HG03565 (cell line): ENCODE measurements around the gene TNFAIP8.
A peak's percentile ranks its signal among the peaks of the same experiment; 100 is the strongest.
"Not testable (repeated sequence)": the region's sequence is repeated elsewhere in the genome, so short reads cannot be mapped to it uniquely, and the experiment has no call there.

Experiments
- ATAC-seq: cut with Tn5 transposase; IDR thresholded peaks from one replicate; pipeline ENCODE4 v1.9.1; 2021; ENCODE audit warnings: mild to moderate bottlenecking, moderate library complexity; ENCODE audit not compliant: unreplicated experiment

Gene TNFAIP8

GRCh38 chr5:119412279-119413227, 56.7 kb downstream of the TNFAIP8 start:
- no peak for ATAC-seq

GRCh38 chr5:119414124-119414734, 58.4 kb downstream of the TNFAIP8 start:
- ATAC-seq = not testable (repeated sequence)

DNA sequence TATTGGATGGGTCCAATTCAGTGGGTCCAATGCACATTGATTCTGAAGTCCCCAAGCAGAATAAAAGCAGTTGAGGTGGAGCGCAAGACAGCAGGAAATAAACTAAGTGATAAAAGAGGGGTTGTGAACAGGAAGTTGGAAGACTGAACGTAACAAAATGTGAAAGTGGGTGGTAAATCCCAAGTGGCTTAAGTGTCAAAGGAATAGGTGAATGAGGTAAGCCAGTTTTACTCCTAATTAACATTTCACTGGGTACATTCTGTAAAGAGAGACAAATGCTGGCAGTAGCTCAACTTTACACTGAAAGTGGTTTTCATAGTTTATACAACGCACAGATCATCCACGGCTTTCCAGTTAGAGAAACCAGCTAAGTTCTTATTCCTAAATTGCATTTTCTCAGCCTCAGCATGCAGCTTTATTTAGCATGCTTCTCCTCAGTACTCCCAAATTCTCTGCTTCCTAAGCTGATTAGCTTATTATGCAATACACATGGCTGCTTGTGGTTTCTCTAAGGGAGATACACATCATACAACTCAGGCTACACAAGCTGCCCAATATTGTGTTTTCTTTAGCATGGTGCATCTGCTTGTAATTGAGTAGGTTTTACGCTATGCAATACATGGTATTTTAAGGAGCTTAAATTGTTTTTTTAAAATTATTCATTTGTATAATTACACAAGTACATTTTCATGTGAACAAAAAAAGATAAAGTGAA, 62.2 kb downstream of the TNFAIP8 start:
- ATAC-seq = no peak

DNA sequence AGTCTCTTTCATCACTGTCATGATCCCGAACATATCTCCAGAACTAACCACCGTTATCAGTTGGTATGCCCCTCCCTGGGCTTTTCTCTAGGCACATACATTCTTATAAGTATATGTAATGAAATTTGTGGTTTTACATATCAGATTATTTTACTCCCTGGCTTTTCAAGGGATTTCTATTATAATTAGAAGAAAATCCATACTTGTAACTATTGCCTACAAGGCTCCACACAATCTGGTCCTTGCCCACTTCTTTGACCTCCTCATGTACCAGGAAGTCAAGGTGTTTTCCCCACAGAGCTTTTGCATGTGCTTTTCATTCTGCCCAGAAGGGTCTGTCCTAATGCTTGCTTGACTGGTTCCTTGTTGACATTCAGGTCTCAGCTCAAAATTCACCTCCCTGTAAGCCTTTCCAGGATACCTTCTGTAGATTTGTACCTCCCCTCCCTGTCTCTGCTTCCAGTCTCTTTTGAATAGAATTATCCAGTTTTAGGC, 62.8 kb downstream of the TNFAIP8 start:
- peak; percentile 74 for ATAC-seq

DNA sequence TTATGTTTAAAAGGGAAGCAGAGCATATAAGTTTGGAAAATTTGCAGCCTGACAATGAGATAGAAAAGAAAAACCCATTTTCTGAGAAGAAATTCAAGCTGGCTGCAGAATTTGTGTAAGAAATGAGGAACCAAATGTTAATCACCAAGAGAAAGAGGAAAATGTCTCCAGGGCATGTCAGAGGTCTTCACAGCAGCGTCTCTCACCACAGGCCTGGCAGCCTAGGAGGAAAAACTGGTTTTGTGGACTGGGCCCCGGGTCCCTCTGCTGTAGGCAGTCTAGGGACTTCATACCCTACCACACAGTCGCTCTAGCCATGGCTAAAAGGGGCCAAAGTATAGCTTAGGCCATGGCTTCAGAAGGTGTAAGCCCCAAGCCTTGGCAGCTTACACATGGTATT, 64.3 kb downstream of the TNFAIP8 start:
- ATAC-seq = no peak

GRCh38 chr5:119426057-119426456, 70.2 kb downstream of the TNFAIP8 start:
- no peak for ATAC-seq

- ATAC-seq = no peak
These were observed 71.2 kb downstream of the TNFAIP8 start for GRCh38 chr5:119427060-119427459.

DNA sequence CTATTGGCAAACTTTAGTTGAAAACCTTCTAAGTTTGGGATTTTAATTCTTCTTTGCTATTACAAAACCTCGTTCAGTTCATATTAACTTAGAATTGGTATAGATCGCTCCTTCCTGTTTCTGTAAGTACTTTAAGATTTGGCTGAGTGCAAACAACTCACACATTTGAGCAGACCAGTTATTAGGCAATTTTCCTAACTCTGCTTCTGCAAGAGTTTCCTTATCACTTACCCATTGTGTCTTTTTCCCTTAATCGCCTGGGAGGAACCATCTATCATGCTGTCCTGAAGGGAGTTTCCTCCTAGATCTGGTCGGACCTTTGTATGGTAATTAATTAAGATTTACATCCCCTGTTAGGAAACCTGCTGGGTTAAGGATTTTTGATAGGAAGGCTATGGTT, 71.8 kb downstream of the TNFAIP8 start:
- ATAC-seq = not testable (repeated sequence)

- not testable (repeated sequence) for ATAC-seq
These were observed 72.3 kb downstream of the TNFAIP8 start for GRCh38 chr5:119428166-119428565.

DNA sequence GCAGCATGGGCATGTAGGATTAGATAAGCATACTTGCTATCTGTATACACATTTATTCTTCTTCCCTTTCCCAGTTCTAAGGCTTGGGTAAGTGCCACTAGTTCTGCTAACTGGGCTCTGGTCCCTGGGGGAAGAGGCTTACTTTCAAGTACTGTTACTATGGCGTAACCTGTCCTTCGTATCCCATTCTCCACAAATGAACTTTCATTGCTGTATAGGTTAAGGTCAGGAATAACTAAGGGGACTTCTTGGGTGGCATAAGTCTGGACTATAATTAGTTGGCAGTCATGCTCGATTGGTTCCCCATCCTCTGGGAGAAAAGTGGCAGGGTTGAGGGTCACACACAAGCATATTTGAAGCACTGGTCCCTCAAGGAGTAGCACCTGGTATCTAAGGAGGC, 72.8 kb downstream of the TNFAIP8 start:
- not testable (repeated sequence) for ATAC-seq

DNA sequence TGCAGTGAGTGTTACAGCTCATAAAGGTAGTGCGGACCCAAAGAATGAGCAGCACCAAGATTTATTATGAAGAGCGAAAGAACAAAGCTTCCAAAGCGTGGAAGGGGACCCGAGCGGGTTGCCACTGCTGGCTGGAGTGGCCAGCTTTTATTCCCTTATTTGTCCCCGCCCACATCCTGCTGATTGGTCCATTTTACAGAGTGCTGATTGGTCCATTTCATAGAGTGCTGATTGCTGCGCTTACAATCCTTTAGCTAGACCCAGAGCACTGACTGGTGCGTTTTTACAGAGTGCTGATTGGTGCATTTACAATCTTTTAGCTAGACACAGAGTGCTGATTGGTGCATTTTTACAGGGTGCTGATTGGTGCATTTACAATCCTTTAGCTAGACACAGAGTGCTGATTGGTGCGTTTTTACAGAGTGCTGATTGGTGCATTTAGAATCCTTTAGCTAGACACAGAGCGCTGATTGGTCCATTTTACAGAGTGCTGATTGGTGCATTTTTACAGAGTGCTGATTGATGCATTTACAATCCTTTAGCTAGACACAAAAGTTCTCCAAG, 76.9 kb downstream of the TNFAIP8 start:
- ATAC-seq = not testable (repeated sequence)

GRCh38 chr5:119435436-119436132, 79.8 kb downstream of the TNFAIP8 start:
- peak; percentile 93 for ATAC-seq

GRCh38 chr5:119437785-119438586, 82.2 kb downstream of the TNFAIP8 start:
- ATAC-seq = not testable (repeated sequence)

GRCh38 chr5:119438587-119438917, 82.7 kb downstream of the TNFAIP8 start:
- not testable (repeated sequence) for ATAC-seq

- ATAC-seq = no peak
These were observed 83.4 kb downstream of the TNFAIP8 start for GRCh38 chr5:119439140-119439631.

GRCh38 chr5:119439632-119440031, 83.8 kb downstream of the TNFAIP8 start:
- not testable (repeated sequence) for ATAC-seq

DNA sequence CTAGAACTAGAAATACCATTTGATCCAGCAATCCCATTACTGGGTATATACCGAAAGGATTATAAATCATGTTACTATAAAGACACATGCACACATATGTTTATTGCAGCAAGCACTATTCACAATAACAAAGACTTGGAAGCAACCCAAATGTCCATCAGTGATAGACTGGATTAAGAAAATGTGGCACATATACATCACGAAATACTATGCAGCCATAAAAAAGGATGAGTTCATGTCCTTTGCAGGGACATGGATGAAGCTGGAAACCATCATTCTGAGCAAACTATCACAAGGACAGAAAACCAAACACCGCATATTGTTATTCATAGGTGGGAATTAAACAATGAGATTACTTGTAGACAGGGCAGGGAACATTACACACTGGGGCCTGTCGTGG, 88.8 kb downstream of the TNFAIP8 start:
- ATAC-seq = not testable (repeated sequence)

GRCh38 chr5:119445544-119445943, 89.7 kb downstream of the TNFAIP8 start:
- ATAC-seq = no peak
